Esophagus squamous epithelium (tissue), 5 donors: Measurements from ENCODE around the gene DNAJC13. TPM values are rescaled to one million over a fixed set of nuclear protein-coding genes. Genes with fewer than 3 reads are reported as not detected.
"Not testable (repeated sequence)": the region's sequence is repeated elsewhere in the genome, so short reads cannot be mapped to it uniquely, and the experiment has no call there.

ENCODE experiments used
- DNase-seq: peaks from one replicate; lab custom pipeline; 2025; lab: John Stamatoyannopoulos, UW
- H3K27ac ChIP-seq, 4 donors: fragments of 200-600 bp; sonication (generic); one replicate each; pipeline ENCODE4 v1.5.1; 2016 to 2019; ENCODE audit warnings: mild to moderate bottlenecking in 1 of 4
- H3K27me3 ChIP-seq, 4 donors: fragments of 200-600 bp; sonication (generic); 1 replicate in 3 of 4; 2 replicates in 1 of 4; pipeline versions ENCODE4 v1.5.1 to v1.6.0; 2017 to 2021; ENCODE audit warnings: antibody characterized with exemption in 1 of 4
- H3K36me3 ChIP-seq, 3 donors: fragments of 200-600 bp; sonication (generic); one replicate each; pipeline ENCODE4 v1.5.1; 2016 to 2019
- H3K4me1 ChIP-seq, 3 donors: fragments of 200-600 bp; sonication (generic); one replicate each; pipeline ENCODE4 v1.5.1; 2017 to 2019
- H3K4me3 ChIP-seq, 4 donors: fragments of 200-600 bp; sonication (generic); 1 replicate in 3 of 4; 2 replicates in 1 of 4; pipeline ENCODE4 v1.5.1; 2016 to 2019; ENCODE audit warnings: mild to moderate bottlenecking in 2 of 4, moderate library complexity in 1 of 4
- H3K9me3 ChIP-seq, 3 donors: fragments of 200-600 bp; sonication (generic); one replicate each; pipeline ENCODE4 v1.5.1; 2016 to 2019
- POLR2A ChIP-seq, 4 donors: fragments of 450-650 bp; IDR thresholded peaks; one replicate each; pipeline ENCODE4 v1.6.1; 2017; ENCODE audit warnings: antibody characterized with exemption in 4 of 4, mild to moderate bottlenecking in 4 of 4, moderate library complexity in 3 of 4
- WGBS, 2 donors: methylation state at CpG; one replicate each; pipeline ENCODE4 v1.1.5; 2018; 5-methylcytosine and 5-hydroxymethylcytosine counted together
- intact Hi-C: fragments of 100-400 bp; cut with DNase I; formaldehyde crosslinking; loops from one replicate; pipeline ENCODE4 v1.15.0; 2022
- total RNA-seq, 4 donors: library from RNA; depleted of rRNA; stranded (reverse); fragments of >200 nt; gene quantifications; one replicate each; pipeline ENCODE4 v1.1.0, GENCODE V29; 2016
- TF ChIP-seq, protein P1 (sequence below), 6 experiments: fragments of 450-650 bp in 4 of 6; fragments of 200-600 bp in 2 of 6; sonication (generic) in 2 of 6; IDR thresholded peaks; one replicate each; pipeline ENCODE4 v1.5.1; 2016 to 2019; ENCODE audit warnings: antibody characterized with exemption in 6 of 6, mild to moderate bottlenecking in 4 of 6, moderate library complexity in 4 of 6
- donor health status: DM: yes; HTN: yes; CAD: no.

DNAJC13 gene
- total RNA-seq, 4 donors from 2014 or later = 23.0 to 36.4 (median 25.9) TPM

DNA sequence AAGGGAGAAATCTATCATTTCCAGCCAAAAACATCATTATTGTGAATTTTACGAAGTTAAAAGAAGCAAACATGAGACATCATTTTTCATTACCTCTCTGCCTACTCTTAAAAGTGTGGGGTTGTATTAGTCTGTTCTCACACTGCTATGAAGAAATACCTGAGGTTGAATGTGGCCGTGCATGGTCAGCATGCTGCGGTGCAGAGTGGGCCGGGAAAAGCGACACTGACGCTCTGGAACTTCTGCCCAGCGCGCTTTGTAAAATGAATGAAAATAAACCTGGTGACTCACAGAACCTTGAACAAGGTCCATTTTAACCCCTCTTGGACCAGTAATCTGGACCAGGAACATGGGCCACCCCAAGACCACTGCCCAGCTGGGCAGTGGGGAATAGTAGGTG, 31.0 kb upstream of the DNAJC13 start:
- WGBS, 2 donors = 81 to 86% methylated on average over 8 of the region's 8 CpGs
- TF ChIP-seq, protein P1, sequence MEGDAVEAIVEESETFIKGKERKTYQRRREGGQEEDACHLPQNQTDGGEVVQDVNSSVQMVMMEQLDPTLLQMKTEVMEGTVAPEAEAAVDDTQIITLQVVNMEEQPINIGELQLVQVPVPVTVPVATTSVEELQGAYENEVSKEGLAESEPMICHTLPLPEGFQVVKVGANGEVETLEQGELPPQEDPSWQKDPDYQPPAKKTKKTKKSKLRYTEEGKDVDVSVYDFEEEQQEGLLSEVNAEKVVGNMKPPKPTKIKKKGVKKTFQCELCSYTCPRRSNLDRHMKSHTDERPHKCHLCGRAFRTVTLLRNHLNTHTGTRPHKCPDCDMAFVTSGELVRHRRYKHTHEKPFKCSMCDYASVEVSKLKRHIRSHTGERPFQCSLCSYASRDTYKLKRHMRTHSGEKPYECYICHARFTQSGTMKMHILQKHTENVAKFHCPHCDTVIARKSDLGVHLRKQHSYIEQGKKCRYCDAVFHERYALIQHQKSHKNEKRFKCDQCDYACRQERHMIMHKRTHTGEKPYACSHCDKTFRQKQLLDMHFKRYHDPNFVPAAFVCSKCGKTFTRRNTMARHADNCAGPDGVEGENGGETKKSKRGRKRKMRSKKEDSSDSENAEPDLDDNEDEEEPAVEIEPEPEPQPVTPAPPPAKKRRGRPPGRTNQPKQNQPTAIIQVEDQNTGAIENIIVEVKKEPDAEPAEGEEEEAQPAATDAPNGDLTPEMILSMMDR (IDR thresholded peaks at IDR 0.05) = no peak
- no peak for TF ChIP-seq POLR2A (IDR thresholded peaks at IDR 0.05)

GRCh38 chr3:132392675-132393074, 24.6 kb upstream of the DNAJC13 start:
- H3K4me1 ChIP-seq, H3K36me3 ChIP-seq, H3K4me3 ChIP-seq, H3K27ac ChIP-seq, DNase-seq, H3K9me3 ChIP-seq, intact Hi-C loops, H3K27me3 ChIP-seq: not testable (repeated sequence)
- WGBS, 2 donors = 71 to 79% methylated on average over 1 of the region's 1 CpG

More for the DNA sequence above, 31.0 kb upstream of the DNAJC13 start:
- Histone ChIP-seq H3K4me1 (no peaks in the 10 kb centered on the region), H3K27ac (no peak overlapping the region), H3K9me3 (no peaks in the 10 kb centered on the region), H3K27me3 (peaks cover 0 to 8% (median 0%) of the 10 kb centered on the region in 4 donors), H3K4me3 (no peak overlapping the region), H3K36me3 (no peaks in the 10 kb centered on the region)
- no peak for DNase-seq
- intact Hi-C loops = no loop called here

GRCh38 chr3:132394320-132394719, 23.0 kb upstream of the DNAJC13 start:
- 15 to 25% methylated on average over 2 of the region's 2 CpGs for WGBS, 2 donors
- intact Hi-C loops = no loop called here
- no peaks in the 10 kb centered on the region for H3K36me3 ChIP-seq
- H3K4me3 ChIP-seq = no peak overlapping the region
- DNase-seq = no peak
- H3K27ac ChIP-seq = no peak overlapping the region
- no peaks in the 10 kb centered on the region for H3K4me1 ChIP-seq
- H3K27me3 ChIP-seq = no peaks in the 10 kb centered on the region
- no peaks in the 10 kb centered on the region for H3K9me3 ChIP-seq
- TF ChIP-seq, protein P1 (IDR thresholded peaks at IDR 0.05) = no peak
- no peak for TF ChIP-seq POLR2A (IDR thresholded peaks at IDR 0.05)

DNA sequence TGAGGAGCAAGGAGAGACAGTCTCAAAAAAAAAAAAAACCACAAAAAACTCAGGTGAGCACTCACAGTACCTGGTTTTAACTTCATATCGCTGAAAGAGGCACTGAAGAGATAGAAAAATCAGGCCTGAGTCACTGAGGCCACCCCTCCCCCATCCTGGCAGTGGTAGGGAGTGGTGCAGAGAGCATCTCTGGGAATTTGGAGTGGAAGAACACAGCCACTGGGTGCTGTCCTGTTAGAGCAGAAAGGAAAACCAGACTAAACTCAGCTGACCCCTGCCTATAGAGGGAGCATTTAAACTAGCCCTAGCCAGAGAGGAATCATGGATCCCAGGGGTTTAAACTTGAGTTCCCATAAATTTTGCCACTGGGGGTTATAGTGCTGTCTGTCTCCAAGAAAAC, 22.2 kb upstream of the DNAJC13 start:
- TF ChIP-seq, protein P1 (IDR thresholded peaks at IDR 0.05) = no peak
- no peak for TF ChIP-seq POLR2A (IDR thresholded peaks at IDR 0.05)
- 77 to 80% methylated on average over 1 of the region's 1 CpG for WGBS, 2 donors
- H3K36me3 ChIP-seq = no peaks in the 10 kb centered on the region
- no peak for DNase-seq
- H3K9me3 ChIP-seq = no peaks in the 10 kb centered on the region
- no peaks in the 10 kb centered on the region for H3K27me3 ChIP-seq
- intact Hi-C loops = no loop called here
- H3K27ac ChIP-seq = no peak overlapping the region
- H3K4me3 ChIP-seq = no peak overlapping the region
- no peaks in the 10 kb centered on the region for H3K4me1 ChIP-seq

DNA sequence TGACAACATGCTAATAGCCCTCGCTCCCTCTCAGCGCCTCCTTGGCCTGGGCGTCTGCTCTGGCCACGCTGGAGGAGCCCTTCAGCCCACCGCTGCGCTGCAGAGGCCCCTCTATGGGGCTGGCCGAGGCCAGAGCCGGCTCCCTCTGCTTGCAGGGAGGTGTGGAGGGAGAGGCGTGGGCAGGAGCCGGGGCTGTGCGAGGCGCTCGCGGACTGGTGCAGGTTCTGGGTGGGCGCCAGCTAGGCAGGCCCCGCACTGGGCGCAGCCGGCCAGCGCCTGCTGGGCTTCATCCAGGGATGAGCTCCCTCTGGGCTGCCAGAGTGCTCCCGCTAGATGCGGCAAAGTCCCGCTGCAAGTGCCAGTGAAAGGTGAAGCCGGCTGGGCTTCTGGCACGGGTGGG, 21.0 kb upstream of the DNAJC13 start:
- intact Hi-C loops = no loop called here
- WGBS, 2 donors = 80 to 89% methylated on average over 1 to 6 of the region's 24 CpGs

DNA sequence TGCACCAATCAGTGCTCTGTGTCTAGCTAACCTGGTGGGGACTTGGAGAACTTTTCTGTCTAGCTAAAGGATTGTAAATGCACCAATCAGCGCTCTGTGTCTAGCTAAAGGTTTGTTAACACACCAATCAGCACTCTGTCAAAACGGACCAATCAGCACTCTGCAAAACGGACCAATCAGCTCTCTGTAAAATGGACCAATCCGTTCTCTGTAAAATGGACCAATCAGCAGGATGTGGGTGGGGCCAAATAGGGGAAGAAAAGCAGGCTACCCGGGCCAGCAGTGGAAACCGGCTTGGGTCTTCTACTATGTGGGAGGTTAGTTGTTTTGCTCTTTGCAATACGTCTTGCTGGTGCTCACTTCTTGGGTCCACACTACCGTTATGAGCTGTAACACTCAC, 20.5 kb upstream of the DNAJC13 start:
- H3K9me3 ChIP-seq, H3K4me3 ChIP-seq, H3K4me1 ChIP-seq, intact Hi-C loops, DNase-seq, H3K27me3 ChIP-seq, H3K27ac ChIP-seq, H3K36me3 ChIP-seq: not testable (repeated sequence)
- WGBS, 2 donors = 88% methylated on average over 7 to 8 of the region's 8 CpGs

More for the DNA sequence above, 21.0 kb upstream of the DNAJC13 start:
- no peak for DNase-seq
- H3K36me3 ChIP-seq = no peaks in the 10 kb centered on the region
- no peaks in the 10 kb centered on the region for H3K9me3 ChIP-seq
- no peak overlapping the region for H3K27ac ChIP-seq
- H3K27me3 ChIP-seq = no peaks in the 10 kb centered on the region
- no peaks in the 10 kb centered on the region for H3K4me1 ChIP-seq
- TF ChIP-seq POLR2A (IDR thresholded peaks at IDR 0.05) = no peak
- TF ChIP-seq, protein P1 (IDR thresholded peaks at IDR 0.05) = no peak
- no peak overlapping the region for H3K4me3 ChIP-seq
